Activated naive CD4-positive, alpha-beta T cell treated with anti-CD3 and anti-CD28 coated beads, Interleukin-2, amount 50 U/mL, for 24 hours (primary cell): ENCODE measurements around the gene HSBP1L1.

ENCODE experiments used
- H3K27ac Mint-ChIP-seq: one replicate; pipeline ENCODE4 v1.8.0; 2021; ENCODE audit warnings: mild to moderate bottlenecking, mixed read lengths
- H3K27me3 Mint-ChIP-seq: one replicate; pipeline ENCODE4 v1.8.0; 2021; ENCODE audit warnings: mixed read lengths
- H3K36me3 Mint-ChIP-seq: one replicate; pipeline ENCODE4 v1.8.0; 2021; ENCODE audit warnings: mixed read lengths
- H3K4me1 Mint-ChIP-seq: one replicate; pipeline ENCODE4 v1.8.0; 2021; ENCODE audit warnings: mixed read lengths
- H3K4me3 Mint-ChIP-seq: one replicate; pipeline ENCODE4 v1.8.0; 2021; ENCODE audit warnings: mild to moderate bottlenecking, mixed read lengths
- H3K9me3 Mint-ChIP-seq: one replicate; pipeline ENCODE4 v1.8.0; 2021; ENCODE audit warnings: mixed read lengths

HSBP1L1 gene

GRCh38 chr18:79926306-79926705 is 38.1 kb upstream of the HSBP1L1 start:
- Mint-ChIP-seq H3K9me3 (peaks cover 14% of the 10 kb centered on the region), H3K27ac (no peak overlapping the region), H3K27me3 (no peaks in the 10 kb centered on the region), H3K36me3 (peaks cover 29% of the 10 kb centered on the region), H3K4me3 (no peak overlapping the region), H3K4me1 (no peaks in the 10 kb centered on the region)

DNA sequence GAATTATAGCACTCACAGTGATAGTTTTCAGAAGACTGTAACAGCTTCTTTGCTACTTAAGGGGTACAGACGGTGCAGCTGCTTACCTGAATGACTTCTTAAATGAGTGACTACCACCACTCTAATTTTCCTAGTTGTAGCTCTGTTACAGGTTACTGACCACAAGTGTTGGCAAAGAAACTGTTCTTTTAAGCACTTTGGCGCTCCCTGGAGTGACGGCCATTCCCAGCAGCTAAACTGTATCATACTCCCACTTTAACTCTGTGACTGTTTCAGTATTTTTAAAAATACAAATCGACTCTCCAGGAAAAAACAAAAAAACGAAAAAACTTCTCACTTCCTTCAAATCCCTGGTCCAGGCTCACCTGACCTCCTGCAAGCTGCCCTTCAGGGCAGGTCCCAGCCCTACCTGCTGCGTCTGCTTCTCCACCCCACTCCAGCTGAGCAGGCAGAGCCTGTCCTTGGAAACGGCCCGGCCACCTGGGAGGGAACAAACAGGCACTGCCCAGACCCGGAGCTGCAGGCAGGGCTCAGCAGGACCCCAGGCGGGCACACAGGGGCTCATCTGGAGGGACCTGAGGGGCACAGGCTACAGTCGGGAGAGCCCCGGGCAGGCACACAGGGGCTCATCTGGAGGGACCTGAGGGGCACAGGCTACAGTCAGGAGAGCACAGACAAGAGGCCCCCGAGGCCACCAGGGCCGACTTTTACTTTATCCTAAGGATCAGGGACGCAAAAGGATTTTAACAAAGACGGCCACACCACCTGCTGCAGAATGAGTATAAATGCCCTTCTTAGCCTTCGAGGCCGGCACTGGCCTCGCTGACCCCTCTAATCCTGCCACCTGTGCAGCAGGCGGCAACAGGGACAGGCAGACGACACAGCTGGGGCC is 37.5 kb upstream of the HSBP1L1 start:
- Mint-ChIP-seq H3K27me3 (no peaks in the 10 kb centered on the region), H3K27ac (no peak overlapping the region), H3K4me1 (no peaks in the 10 kb centered on the region), H3K4me3 (no peak overlapping the region), H3K9me3 (peaks cover 16% of the 10 kb centered on the region), H3K36me3 (peaks cover 32% of the 10 kb centered on the region)

- H3K4me3 Mint-ChIP-seq = no peak overlapping the region
- peaks cover 19% of the 10 kb centered on the region for H3K9me3 Mint-ChIP-seq
- H3K27ac Mint-ChIP-seq = no peak overlapping the region
- peaks cover 39% of the 10 kb centered on the region for H3K36me3 Mint-ChIP-seq
- no peaks in the 10 kb centered on the region for H3K4me1 Mint-ChIP-seq
- no peaks in the 10 kb centered on the region for H3K27me3 Mint-ChIP-seq
These were observed 36.6 kb upstream of the HSBP1L1 start for GRCh38 chr18:79927607-79928562.

DNA sequence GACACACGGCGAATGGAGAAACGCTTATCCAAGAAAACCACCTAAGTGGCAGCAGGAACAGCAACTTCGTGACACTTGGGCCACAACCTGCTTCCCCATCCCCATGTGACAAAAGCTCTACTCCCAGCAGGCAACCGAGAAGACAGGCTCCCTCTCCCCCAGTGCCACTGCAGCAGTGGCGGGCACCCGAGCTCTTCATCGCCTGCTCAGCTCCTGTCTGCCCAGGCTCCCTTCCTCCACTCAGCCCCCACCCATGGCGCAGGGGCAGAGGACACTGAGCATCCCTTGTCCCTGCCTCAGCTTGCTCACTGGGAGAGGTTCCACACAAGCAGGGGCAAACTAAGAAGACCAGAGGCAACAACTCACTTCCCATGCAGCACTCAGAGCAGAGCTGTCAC is 35.9 kb upstream of the HSBP1L1 start:
- H3K27ac Mint-ChIP-seq = no peak overlapping the region
- H3K4me3 Mint-ChIP-seq = no peak overlapping the region
- no peaks in the 10 kb centered on the region for H3K4me1 Mint-ChIP-seq
- peaks cover 23% of the 10 kb centered on the region for H3K9me3 Mint-ChIP-seq
- peaks cover 46% of the 10 kb centered on the region for H3K36me3 Mint-ChIP-seq
- no peaks in the 10 kb centered on the region for H3K27me3 Mint-ChIP-seq

GRCh38 chr18:79930020-79930642 is 34.3 kb upstream of the HSBP1L1 start:
- peaks cover 23% of the 10 kb centered on the region for H3K9me3 Mint-ChIP-seq
- no peak overlapping the region for H3K4me3 Mint-ChIP-seq
- peaks cover 53% of the 10 kb centered on the region for H3K36me3 Mint-ChIP-seq
- H3K27me3 Mint-ChIP-seq = no peaks in the 10 kb centered on the region
- no peak overlapping the region for H3K27ac Mint-ChIP-seq
- H3K4me1 Mint-ChIP-seq = no peaks in the 10 kb centered on the region

DNA sequence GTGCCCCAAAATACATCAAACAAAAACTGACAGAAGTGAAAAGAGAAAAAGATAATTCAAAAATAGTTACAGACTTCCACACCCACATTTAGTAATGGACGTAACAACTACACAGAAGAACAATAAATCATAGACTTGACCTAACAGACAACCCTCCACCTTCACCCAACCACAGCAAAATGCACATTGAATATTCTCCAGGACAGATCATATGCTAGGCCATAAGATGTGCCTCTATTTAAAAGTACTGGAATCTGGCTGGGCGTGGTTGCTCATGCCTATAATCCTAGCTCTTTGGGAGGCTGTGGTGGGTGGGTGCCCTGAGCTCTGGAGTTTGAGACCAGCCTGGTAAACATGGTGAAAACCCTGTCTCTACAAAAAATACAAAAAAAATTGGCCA is 33.0 kb upstream of the HSBP1L1 start:
- peaks cover 23% of the 10 kb centered on the region for H3K9me3 Mint-ChIP-seq
- no peaks in the 10 kb centered on the region for H3K4me1 Mint-ChIP-seq
- H3K36me3 Mint-ChIP-seq = peaks cover 63% of the 10 kb centered on the region
- no peaks in the 10 kb centered on the region for H3K27me3 Mint-ChIP-seq
- H3K27ac Mint-ChIP-seq = no peak overlapping the region
- no peak overlapping the region for H3K4me3 Mint-ChIP-seq

DNA sequence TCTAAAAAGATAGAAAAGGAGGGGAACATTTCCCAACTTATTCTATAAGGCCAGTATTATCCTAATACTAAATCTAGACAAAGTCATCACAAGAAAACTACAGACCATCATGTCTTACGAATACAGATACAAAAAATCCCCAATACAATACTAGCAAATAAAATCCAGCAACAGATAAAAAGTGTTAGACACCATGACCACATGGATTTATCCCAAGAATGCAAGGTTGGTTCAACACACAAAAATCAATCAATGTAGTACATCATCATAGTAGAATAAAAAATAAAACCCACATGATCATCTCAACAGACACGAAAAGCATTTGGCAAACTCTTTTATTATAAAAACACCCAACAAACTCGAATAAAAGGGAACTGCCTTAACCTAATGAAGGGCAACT is 31.5 kb upstream of the HSBP1L1 start:
- Mint-ChIP-seq H3K27me3 (no peaks in the 10 kb centered on the region), H3K27ac (no peak overlapping the region), H3K9me3 (peaks cover 23% of the 10 kb centered on the region), H3K4me1 (no peaks in the 10 kb centered on the region), H3K36me3 (peaks cover 75% of the 10 kb centered on the region), H3K4me3 (no peak overlapping the region)

DNA sequence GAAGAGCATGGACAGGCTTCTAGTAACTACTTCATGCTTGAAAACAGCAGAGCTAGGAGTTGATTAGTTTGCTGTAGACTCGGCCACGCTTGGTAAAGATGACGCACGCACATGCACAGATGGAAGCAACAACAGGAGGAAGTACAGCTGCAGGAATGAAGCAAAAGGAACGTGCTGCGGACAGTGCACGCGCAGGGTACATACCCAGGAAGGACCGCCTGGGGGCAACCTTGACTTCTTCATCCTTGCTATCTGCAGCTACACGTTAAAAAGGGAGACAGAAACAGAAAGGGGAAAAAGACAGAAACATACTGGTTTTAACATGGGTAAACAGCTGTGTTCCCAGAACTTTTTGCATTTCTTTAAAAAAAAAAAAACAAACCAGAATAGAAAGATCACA is 30.7 kb upstream of the HSBP1L1 start:
- Mint-ChIP-seq H3K4me1 (no peaks in the 10 kb centered on the region), H3K36me3 (peaks cover 76% of the 10 kb centered on the region), H3K4me3 (no peak overlapping the region), H3K9me3 (peaks cover 23% of the 10 kb centered on the region), H3K27ac (no peak overlapping the region), H3K27me3 (no peaks in the 10 kb centered on the region)

DNA sequence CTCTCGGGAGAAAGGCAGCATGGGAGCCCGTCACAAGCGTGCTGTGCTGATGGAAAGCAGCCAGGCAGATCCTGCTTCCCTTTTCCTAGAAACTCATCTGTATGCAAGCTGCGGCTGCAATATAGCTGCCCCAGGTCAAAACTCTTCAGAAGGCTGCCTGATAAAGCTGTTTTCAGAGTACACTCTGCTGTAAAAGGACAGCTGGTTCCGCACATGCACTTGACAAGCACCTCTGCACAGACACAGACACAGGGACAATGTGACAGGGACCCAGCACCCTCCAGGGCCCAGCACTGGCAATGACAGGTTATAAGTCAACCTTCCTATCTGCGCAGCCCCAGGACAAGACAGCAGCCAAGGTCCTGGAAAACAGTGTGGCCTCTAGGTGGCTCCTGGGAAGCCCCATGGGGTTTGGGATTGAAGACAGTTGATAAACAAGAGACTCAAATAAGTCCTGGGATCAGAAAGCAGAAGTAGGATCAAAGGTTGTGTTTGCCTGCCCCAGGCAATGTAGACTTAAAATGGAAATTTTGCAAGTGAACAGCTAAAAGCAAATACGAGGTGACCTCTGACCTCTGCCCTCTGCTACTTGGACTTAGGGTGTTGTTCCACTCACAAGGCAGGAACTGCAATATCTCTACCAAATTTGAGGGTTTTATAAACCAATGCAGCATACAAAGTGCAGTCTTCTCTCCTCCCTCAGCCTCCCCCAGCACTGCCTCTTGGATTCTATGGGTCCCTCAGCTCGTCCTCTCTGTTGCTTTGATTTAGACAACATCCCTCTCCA is 29.9 kb upstream of the HSBP1L1 start:
- Mint-ChIP-seq H3K4me3 (no peak overlapping the region), H3K9me3 (peaks cover 19% of the 10 kb centered on the region), H3K27me3 (no peaks in the 10 kb centered on the region)

GRCh38 chr18:79935098-79935480 is 29.4 kb upstream of the HSBP1L1 start:
- peaks cover 75% of the 10 kb centered on the region for H3K36me3 Mint-ChIP-seq
- H3K4me3 Mint-ChIP-seq = no peak overlapping the region
- H3K4me1 Mint-ChIP-seq = peaks cover 10% of the 10 kb centered on the region
- H3K27me3 Mint-ChIP-seq = no peaks in the 10 kb centered on the region
- H3K9me3 Mint-ChIP-seq = peaks cover 13% of the 10 kb centered on the region
- no peak overlapping the region for H3K27ac Mint-ChIP-seq

More for the DNA sequence above, 29.9 kb upstream of the HSBP1L1 start:
- H3K27ac Mint-ChIP-seq = no peak overlapping the region
- H3K4me1 Mint-ChIP-seq = peaks cover 5% of the 10 kb centered on the region
- H3K36me3 Mint-ChIP-seq = peaks cover 75% of the 10 kb centered on the region

DNA sequence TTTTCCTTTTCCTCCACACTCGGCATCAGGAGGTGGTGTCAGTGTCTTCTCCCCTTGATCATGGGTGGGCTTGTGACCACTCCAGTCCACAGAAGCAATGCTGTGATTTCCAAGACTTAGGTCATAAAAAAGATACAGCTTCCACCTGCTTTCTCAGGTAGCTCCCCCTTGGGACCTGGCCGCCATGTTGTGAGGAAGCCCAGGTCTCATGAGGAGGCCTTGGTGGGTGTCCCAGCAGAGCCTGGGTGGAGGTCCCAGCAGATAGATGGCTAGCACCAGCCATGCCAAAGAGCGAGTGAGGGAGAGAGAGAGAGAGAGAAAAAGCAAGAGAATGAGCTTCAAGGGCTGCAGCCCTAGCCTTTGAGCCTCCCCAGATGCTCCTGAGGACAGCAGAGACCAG is 28.9 kb upstream of the HSBP1L1 start:
- H3K27me3 Mint-ChIP-seq = no peaks in the 10 kb centered on the region
- peaks cover 74% of the 10 kb centered on the region for H3K36me3 Mint-ChIP-seq
- H3K27ac Mint-ChIP-seq = no peak overlapping the region
- H3K4me3 Mint-ChIP-seq = no peak overlapping the region
- peaks cover 12% of the 10 kb centered on the region for H3K9me3 Mint-ChIP-seq
- peaks cover 11% of the 10 kb centered on the region for H3K4me1 Mint-ChIP-seq

DNA sequence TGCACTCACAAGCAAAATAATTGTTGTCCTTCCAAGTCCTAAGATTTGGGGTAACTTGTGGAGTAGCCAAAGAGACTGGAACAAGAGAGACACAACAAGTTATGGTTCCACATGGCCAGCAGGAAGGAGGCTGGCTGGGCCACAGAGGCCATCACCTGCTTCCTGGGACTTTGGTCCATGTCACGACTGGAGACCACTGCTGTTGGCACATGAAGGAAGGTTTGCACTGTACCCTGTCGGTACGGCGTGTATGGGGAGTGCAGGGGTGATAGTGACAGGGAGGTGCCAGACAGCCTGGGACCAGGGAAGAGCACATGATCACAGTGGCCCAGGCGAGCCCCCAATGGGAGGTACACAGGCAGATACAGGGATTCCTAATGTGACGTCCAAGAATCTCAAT is 28.5 kb upstream of the HSBP1L1 start:
- Mint-ChIP-seq H3K4me1 (peaks cover 11% of the 10 kb centered on the region), H3K27me3 (no peaks in the 10 kb centered on the region), H3K27ac (no peak overlapping the region), H3K36me3 (peaks cover 74% of the 10 kb centered on the region), H3K4me3 (no peak overlapping the region), H3K9me3 (peaks cover 12% of the 10 kb centered on the region)

DNA sequence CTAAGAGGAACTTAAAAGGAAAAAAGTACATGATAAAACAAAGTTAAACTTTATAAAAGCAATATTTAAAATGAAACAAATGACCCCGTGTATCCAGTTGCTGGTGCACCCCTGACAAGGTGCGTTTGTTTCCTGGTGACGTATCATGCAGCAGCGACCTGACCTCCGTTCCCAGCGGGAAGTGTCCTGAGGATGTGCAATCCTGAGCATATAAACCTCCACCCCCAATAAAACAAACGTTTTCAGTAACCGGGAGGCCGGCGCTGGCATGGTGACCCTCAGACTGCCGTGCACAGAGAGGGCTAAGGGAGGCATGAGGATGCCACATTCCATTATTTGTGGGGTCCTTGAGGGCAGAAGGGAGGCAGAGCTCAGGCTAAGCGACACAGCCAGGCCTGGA is 27.8 kb upstream of the HSBP1L1 start:
- H3K27ac Mint-ChIP-seq = no peak overlapping the region
- H3K4me3 Mint-ChIP-seq = no peak overlapping the region
- no peaks in the 10 kb centered on the region for H3K27me3 Mint-ChIP-seq
- peaks cover 68% of the 10 kb centered on the region for H3K36me3 Mint-ChIP-seq
- H3K9me3 Mint-ChIP-seq = peaks cover 6% of the 10 kb centered on the region
- H3K4me1 Mint-ChIP-seq = peaks cover 11% of the 10 kb centered on the region

DNA sequence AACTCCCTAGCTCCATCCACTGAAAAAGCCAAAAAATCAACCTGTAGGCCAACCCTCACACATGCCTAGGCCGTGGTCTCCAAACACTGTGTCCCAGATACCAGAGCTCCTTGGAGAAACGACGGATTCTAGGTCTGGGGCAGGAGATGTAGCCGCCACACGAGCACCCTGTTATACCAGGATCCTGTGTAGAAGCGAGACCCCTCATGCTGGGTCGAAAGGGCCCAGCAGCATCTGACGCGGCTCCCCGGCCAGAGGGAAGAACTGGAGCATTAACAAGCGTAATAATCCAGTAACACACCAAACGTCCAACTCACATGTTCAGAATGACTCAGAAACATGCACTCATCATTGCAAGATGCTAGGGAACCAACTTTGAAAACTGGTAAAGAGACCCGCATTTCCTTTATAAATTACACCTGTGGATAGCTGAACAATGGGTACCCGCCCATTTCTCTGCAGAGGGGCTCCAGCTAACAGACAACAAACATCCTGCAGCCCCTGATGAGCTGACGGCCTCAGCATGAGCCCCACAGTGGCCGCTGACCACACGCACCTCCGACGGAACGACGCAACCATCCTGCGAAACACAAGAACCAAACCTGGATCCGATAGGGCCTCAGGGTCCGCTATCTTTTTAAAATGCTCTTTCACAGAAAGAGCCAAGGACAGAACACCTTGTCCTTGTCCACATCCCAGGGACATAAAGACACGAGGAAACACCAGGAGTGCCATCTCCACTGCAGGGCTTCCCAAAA is 27.2 kb upstream of the HSBP1L1 start:
- peaks cover 6% of the 10 kb centered on the region for H3K9me3 Mint-ChIP-seq
- peaks cover 15% of the 10 kb centered on the region for H3K4me1 Mint-ChIP-seq
- H3K36me3 Mint-ChIP-seq = peaks cover 65% of the 10 kb centered on the region
- no peak overlapping the region for H3K4me3 Mint-ChIP-seq
- no peak overlapping the region for H3K27ac Mint-ChIP-seq
- H3K27me3 Mint-ChIP-seq = no peaks in the 10 kb centered on the region
